ENCODE measurements around the gene LOC101059915.
"Not testable (repeated sequence)": the region's sequence is repeated elsewhere in the genome, so short reads cannot be mapped to it uniquely, and the experiment has no call there.

LOC101059915 gene

GRCh38 chrX:71676068-71676795 lies 8.9 kb downstream of the LOC101059915 start:
- DNase-seq: not testable (repeated sequence)

DNA sequence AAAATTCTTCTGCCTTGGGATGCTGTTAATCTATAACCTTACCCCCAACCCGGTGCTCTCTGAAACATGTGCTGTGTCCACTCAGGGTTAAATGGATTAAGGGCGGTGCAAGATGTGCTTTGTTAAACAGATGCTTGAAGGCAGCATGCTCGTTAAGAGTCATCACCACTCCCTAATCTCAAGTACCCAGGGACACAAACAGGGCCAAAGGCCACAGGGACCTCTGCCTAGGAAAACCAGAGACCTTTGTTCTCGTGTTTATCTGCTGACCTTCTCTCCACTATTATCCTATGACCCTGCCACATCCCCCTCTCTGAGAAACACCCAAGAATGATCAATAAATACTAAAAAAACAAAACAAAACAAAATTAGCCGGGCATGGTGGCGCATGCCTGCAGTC lies 9.8 kb downstream of the LOC101059915 start:
- DNase-seq: not testable (repeated sequence)

- DNase-seq: no peak
These were observed 12.3 kb downstream of the LOC101059915 start for GRCh38 chrX:71679575-71680207.

- not testable (repeated sequence) for DNase-seq
These were observed 29.5 kb downstream of the LOC101059915 start for GRCh38 chrX:71696641-71697465.

DNA sequence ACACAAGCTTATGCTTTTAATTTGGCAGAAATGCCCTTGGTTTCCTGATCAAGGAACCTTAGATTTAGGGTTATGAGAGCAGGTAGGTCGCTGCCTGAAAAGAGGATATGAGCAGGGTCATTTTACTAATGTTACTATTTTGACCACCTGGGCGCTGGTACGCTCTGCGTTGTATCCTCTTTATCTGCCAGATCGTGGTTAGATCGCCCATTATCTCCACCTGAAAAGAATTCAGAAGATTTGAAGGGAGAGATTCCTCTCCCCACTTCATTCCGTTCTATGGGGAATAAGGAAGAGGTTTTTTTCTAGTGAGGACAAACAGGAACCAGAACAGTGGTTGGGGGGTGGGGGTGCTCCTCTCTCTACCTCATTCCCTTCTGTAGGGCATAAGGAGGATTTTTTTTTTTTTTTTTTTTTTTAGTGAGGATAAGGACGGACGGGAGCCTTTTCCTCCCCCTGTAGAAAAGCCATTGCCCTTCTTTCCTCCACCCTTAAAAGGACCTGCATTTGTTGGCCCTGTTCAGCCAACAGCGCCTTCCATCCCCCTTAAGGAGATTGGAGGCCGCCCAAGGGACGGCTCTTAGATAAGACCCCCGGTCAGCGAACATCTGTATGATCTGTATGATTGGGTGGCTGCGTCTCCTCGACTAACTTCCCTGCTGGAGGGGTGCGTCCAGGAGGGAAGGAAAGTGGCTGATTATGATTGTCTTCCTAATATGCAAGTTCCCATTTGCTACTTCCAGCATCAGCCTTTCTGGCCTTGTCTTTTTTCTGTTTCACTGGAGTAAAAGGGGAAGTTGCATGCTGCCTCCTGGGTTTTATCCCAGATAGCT lies 30.3 kb downstream of the LOC101059915 start:
- not testable (repeated sequence) for DNase-seq

- not testable (repeated sequence) for DNase-seq
These were observed 31.1 kb downstream of the LOC101059915 start for GRCh38 chrX:71698299-71699022.

DNA sequence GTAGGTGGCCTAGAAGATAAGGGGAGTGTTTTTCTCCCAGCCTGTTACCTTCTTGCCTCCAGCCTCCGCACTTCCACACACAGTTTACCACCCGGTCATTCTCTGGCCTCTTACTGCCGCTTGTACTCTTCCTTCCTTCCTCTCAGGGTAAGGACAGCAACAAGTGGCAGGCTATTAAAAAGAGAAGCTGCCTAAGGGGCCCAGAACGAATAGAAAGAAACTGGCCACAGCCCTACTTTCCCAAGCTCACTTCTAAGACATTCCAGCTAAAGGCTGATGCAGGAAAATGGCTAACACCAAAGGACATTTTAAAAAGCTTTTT lies 31.6 kb downstream of the LOC101059915 start:
- DNase-seq: not testable (repeated sequence)

DNA sequence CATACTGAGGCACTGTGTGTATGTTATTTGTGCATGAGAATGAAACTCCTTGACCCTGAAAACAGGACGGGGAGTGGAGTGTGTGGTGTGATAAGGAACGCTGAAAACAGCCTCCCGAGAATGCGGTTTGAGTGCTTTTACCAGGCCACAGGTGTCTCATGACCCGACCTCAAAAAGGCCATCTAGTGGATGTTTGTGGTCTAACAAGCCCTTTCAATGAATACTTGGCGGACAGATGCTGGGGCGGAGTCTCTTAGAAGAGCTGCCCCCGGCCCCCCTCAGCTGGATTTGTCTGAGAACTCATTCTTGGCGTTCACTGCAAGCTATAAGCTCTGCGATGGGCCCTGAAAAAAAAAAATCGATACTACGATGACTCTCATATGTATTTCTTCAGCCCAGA lies 35.5 kb downstream of the LOC101059915 start:
- DNase-seq: not testable (repeated sequence)

DNA sequence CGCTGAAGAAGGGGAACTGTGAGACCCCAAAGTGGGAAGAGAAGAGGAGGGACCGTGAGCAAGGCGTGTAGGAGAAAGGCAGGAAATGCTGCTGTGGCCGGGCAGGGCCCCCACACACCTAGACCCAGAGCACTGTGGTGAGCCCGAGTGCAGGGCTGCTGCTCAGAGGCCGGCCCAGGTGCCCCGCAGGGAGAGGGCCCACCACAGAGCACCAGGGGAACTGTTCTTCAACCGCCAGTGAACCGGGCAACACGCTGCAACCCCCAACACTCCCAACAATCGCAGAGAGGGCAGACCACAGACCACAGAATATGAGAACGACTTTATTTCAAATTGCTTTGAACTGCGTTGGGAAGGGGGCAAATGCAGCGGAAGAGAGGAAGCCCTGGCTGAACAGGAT lies 46.7 kb downstream of the LOC101059915 start:
- DNase-seq: not testable (repeated sequence)

DNA sequence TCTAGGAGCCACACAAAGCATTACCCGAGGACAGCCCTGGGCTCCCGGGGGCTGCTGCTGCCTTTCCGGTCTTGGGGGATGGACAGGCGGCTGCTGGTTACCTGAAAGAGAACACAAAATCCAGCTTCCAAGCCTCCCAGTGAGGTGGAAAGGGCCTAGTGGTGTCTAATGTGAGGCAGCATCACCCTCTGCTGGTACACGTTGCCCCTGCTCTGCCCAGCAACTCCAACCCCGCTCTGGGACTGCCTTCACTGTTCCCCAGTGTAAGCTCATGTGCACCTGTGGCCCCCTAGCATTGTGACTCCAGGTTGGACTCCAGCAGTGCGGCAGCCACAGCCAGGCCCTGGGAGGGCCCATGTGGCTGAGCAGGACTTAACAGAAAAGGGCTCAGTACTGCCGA lies 48.2 kb downstream of the LOC101059915 start:
- not testable (repeated sequence) for DNase-seq

- not testable (repeated sequence) for DNase-seq
These were observed 49.0 kb downstream of the LOC101059915 start for GRCh38 chrX:71716323-71716722.

DNA sequence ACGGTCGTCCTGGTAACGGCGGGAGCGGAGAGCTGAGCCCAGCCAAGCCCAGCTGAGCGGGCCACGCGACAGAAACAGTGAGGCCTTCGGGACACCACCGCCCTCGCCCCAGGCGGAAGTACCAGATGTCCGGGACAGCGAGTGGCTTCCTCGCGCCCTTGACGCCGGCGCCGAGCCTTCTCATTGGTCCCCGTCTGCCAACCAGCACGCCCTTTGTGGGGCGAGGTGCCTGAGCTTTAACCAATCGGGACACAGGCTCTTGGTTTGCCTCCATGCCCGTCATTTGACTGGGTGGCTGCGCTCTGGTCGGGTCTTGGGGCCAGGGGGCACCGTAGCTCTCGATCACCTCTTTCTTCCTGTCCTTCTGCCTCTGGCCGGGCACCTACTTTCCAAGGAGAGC lies 50.8 kb downstream of the LOC101059915 start, which contains the start of gene CXorf49:
Gene CXorf49, minus strand, starts transcription at position 101 of the 400 bp plus-strand sequence. CDS start 134 bp downstream, outside the sequence.
- DNase-seq: not testable (repeated sequence)

DNA sequence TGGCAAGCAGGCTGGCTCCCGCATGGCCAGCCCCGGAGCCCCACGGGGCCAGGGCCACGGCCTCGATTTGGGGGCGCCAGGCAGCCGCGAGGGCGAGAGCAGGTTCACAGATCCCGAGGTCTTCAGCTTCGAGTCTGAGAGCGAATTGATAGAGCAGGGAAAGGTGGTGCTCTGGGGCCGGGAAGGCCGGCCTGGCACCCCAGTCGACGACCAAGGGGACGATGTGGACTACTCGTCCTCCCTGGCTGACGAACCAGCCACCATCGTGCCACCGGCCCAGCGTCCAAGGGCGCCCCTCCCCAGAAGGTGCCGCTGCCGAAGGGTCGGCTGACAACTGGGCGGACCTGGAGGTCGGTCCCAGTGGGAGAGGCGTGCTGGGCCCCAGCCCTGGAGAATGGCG lies 51.8 kb downstream of the LOC101059915 start:
- DNase-seq: not testable (repeated sequence)

GRCh38 chrX:71720289-71720886 lies 53.0 kb downstream of the LOC101059915 start:
- not testable (repeated sequence) for DNase-seq

All from left hindlimb (tissue), 1 donor.